HFFc6 (cell line): ENCODE results near the gene AKIRIN2. TPM values are rescaled to one million over a fixed set of nuclear protein-coding genes. Genes with fewer than 3 reads are reported as not detected.
"Not testable (repeated sequence)": the region's sequence is repeated elsewhere in the genome, so short reads cannot be mapped to it uniquely, and the experiment has no call there.

Experiments
- DNase-seq: peaks from one replicate; pipeline ENCODE4 v3.0.0-alpha.2; 2018
- H3K27ac Mint-ChIP-seq: 2 replicates; pipeline ENCODE4 v1.8.0; 2020; ENCODE audit warnings: mild to moderate bottlenecking, mixed read lengths
- H3K27me3 Mint-ChIP-seq: 2 replicates; pipeline ENCODE4 v1.8.0; 2021; ENCODE audit warnings: mild to moderate bottlenecking, moderate library complexity, mixed read lengths; ENCODE audit not compliant: insufficient read depth
- H3K36me3 Mint-ChIP-seq: 2 replicates; pipeline ENCODE4 v1.8.0; 2021; ENCODE audit warnings: low read depth, mixed read lengths
- H3K4me1 Mint-ChIP-seq: 2 replicates; pipeline ENCODE4 v1.8.0; 2020; ENCODE audit warnings: low read depth, mixed read lengths
- H3K4me3 Mint-ChIP-seq: 2 replicates; pipeline ENCODE4 v1.8.0; 2020; ENCODE audit warnings: mild to moderate bottlenecking, moderate library complexity, mixed read lengths
- H3K9me3 Mint-ChIP-seq: 2 replicates; pipeline ENCODE4 v1.8.0; 2020; ENCODE audit warnings: mild to moderate bottlenecking, mixed read lengths
- CTCF ChIP-seq: fragments of 200-600 bp; sonication (generic); IDR thresholded peaks from 2 replicates; pipeline ENCODE4 v1.5.0; 2021; ENCODE audit warnings: antibody characterized with exemption, mild to moderate bottlenecking
- total RNA-seq, 6 experiments: library from RNA; stranded (reverse); fragmentation: NEBNext Ultra II Directional; extraction: Animal tissue kit (Norgen Biotek cat#: 25700); gene quantifications; 2 replicates in 1 of 6; 3 replicates in 5 of 6; pipeline ENCODE4 v1.2.3, GENCODE V29; 2021

The AKIRIN2 gene
- total RNA-seq, 6 experiments from 2014 or later: 47.0 to 63.1 (median 55.8) TPM

- Mint-ChIP-seq H3K4me3 (peak overlapping the region; percentile 100), H3K36me3 (peaks cover 26% of the 10 kb centered on the region), H3K4me1 (peaks cover 53% of the 10 kb centered on the region), H3K9me3 (no peaks in the 10 kb centered on the region), H3K27me3 (peaks cover 2% of the 10 kb centered on the region; the same call in 1 of the 2 replicates), H3K27ac (peak overlapping the region; percentile 70)
- DNase-seq: no peak
- no peak for TF ChIP-seq CTCF
Measured at GRCh38 chr6:87698547-87699006, 3.5 kb downstream of the AKIRIN2 start.

GRCh38 chr6:87697581-87698546 lies 4.2 kb downstream of the AKIRIN2 start:
- DNase-seq: peak; percentile 78
- no peak for TF ChIP-seq CTCF
- H3K36me3 Mint-ChIP-seq: peaks cover 26% of the 10 kb centered on the region
- no peaks in the 10 kb centered on the region for H3K9me3 Mint-ChIP-seq
- H3K27ac Mint-ChIP-seq: peak overlapping the region; percentile 70
- peaks cover 53% of the 10 kb centered on the region for H3K4me1 Mint-ChIP-seq
- H3K27me3 Mint-ChIP-seq: peaks cover 2% of the 10 kb centered on the region; the same call in 1 of the 2 replicates
- H3K4me3 Mint-ChIP-seq: peak overlapping the region; percentile 100

- peak overlapping the region; percentile 70; the same call in 1 of the 2 replicates for H3K27ac Mint-ChIP-seq
- H3K9me3 Mint-ChIP-seq, H3K27me3 Mint-ChIP-seq, DNase-seq: not testable (repeated sequence)
- peak overlapping the region; percentile 100 for H3K4me3 Mint-ChIP-seq
- peaks cover 26% of the 10 kb centered on the region for H3K36me3 Mint-ChIP-seq
- H3K4me1 Mint-ChIP-seq: peaks cover 58% of the 10 kb centered on the region
Measured at GRCh38 chr6:87696817-87697216, 5.2 kb downstream of the AKIRIN2 start.

- H3K9me3 Mint-ChIP-seq: no peaks in the 10 kb centered on the region
- DNase-seq: no peak
- H3K27ac Mint-ChIP-seq: no peak overlapping the region
- peaks cover 65% of the 10 kb centered on the region for H3K4me1 Mint-ChIP-seq
- TF ChIP-seq CTCF: no peak
- H3K36me3 Mint-ChIP-seq: peaks cover 13% of the 10 kb centered on the region; the same call in 1 of the 2 replicates
- H3K4me3 Mint-ChIP-seq: no peak overlapping the region
- no peaks in the 10 kb centered on the region; the same call in 1 of the 2 replicates for H3K27me3 Mint-ChIP-seq
Measured at GRCh38 chr6:87692086-87692485, 9.9 kb downstream of the AKIRIN2 start.

- no peak for DNase-seq
- TF ChIP-seq CTCF: no peak
- Mint-ChIP-seq H3K27ac (no peak overlapping the region), H3K27me3 (no peaks in the 10 kb centered on the region; the same call in none of the 2 replicates), H3K9me3 (no peaks in the 10 kb centered on the region), H3K4me3 (no peak overlapping the region), H3K4me1 (peaks cover 68% of the 10 kb centered on the region), H3K36me3 (peaks cover 26% of the 10 kb centered on the region)
Measured at GRCh38 chr6:87690441-87690840, 11.6 kb downstream of the AKIRIN2 start.

GRCh38 chr6:87687893-87688292 lies 14.1 kb downstream of the AKIRIN2 start:
- H3K4me1 Mint-ChIP-seq: peaks cover 71% of the 10 kb centered on the region
- not testable (repeated sequence) for H3K27ac Mint-ChIP-seq, H3K27me3 Mint-ChIP-seq, DNase-seq, H3K9me3 Mint-ChIP-seq, H3K4me3 Mint-ChIP-seq
- H3K36me3 Mint-ChIP-seq: peaks cover 26% of the 10 kb centered on the region
